Endothelial cell (in vitro differentiated cells): ENCODE results near the gene MS4A4E. TPM values are rescaled to one million over a fixed set of nuclear protein-coding genes. Genes with fewer than 3 reads are reported as not detected.

Source experiments
- DNase-seq: peaks from one replicate; pipeline ENCODE4 v3.0.0; 2021; ENCODE audit warnings: low spot score
- H3K27ac Mint-ChIP-seq: one replicate; pipeline ENCODE4 v1.8.0; 2021; ENCODE audit warnings: mixed read lengths, inconsistent platforms; ENCODE audit not compliant: unreplicated experiment
- H3K27me3 Mint-ChIP-seq: one replicate; pipeline ENCODE4 v1.8.0; 2021; ENCODE audit warnings: mild to moderate bottlenecking, moderate library complexity, mixed read lengths, inconsistent platforms; ENCODE audit not compliant: unreplicated experiment
- H3K36me3 Mint-ChIP-seq: one replicate; pipeline ENCODE4 v1.8.0; 2021; ENCODE audit warnings: mild to moderate bottlenecking, low read depth, mixed read lengths, inconsistent platforms; ENCODE audit not compliant: unreplicated experiment
- H3K4me1 Mint-ChIP-seq: one replicate; pipeline ENCODE4 v1.8.0; 2021; ENCODE audit warnings: mild to moderate bottlenecking, mixed read lengths, inconsistent platforms; ENCODE audit not compliant: unreplicated experiment
- H3K4me3 Mint-ChIP-seq: one replicate; pipeline ENCODE4 v1.8.0; 2021; ENCODE audit warnings: mild to moderate bottlenecking, mixed read lengths, inconsistent platforms; ENCODE audit not compliant: unreplicated experiment
- H3K9me3 Mint-ChIP-seq: one replicate; pipeline ENCODE4 v1.8.0; 2021; ENCODE audit warnings: mixed read lengths, inconsistent platforms; ENCODE audit not compliant: unreplicated experiment
- CTCF ChIP-seq: fragments of 200-600 bp; sonication (generic); IDR thresholded peaks from one replicate; pipeline ENCODE4 v1.5.0; 2021; ENCODE audit warnings: antibody characterized with exemption; ENCODE audit not compliant: unreplicated experiment
- total RNA-seq: library from RNA; stranded (reverse); fragmentation: NEBNext Ultra II Directional; extraction: Animal tissue kit (Norgen Biotek cat#: 25700); gene quantifications from one replicate; pipeline ENCODE4 v1.2.1, GENCODE V29; 2021; ENCODE audit not compliant: unreplicated experiment

MS4A4E gene
- total RNA-seq, 1 donor from 2014 or later = not detected

- TF ChIP-seq CTCF = no peak
- no peak for DNase-seq
- Mint-ChIP-seq H3K27ac (no peak overlapping the region), H3K4me3 (no peak overlapping the region), H3K9me3 (no peaks in the 10 kb centered on the region), H3K27me3 (peaks cover 3% of the 10 kb centered on the region), H3K36me3 (no peaks in the 10 kb centered on the region), H3K4me1 (no peaks in the 10 kb centered on the region)
Measured at GRCh38 chr11:60263402-60263801, 20.5 kb upstream of the MS4A4E start.

- Mint-ChIP-seq H3K27ac (no peak overlapping the region), H3K27me3 (peaks cover 3% of the 10 kb centered on the region), H3K4me3 (no peak overlapping the region), H3K9me3 (no peaks in the 10 kb centered on the region), H3K36me3 (no peaks in the 10 kb centered on the region), H3K4me1 (no peaks in the 10 kb centered on the region)
- DNase-seq = no peak
- no peak for TF ChIP-seq CTCF
Measured at GRCh38 chr11:60261014-60261413, 18.1 kb upstream of the MS4A4E start.

GRCh38 chr11:60257956-60258722, 15.2 kb upstream of the MS4A4E start:
- Mint-ChIP-seq H3K36me3 (peaks cover 5% of the 10 kb centered on the region), H3K4me1 (peaks cover 3% of the 10 kb centered on the region), H3K9me3 (peaks cover 5% of the 10 kb centered on the region), H3K27ac (no peak overlapping the region), H3K27me3 (peaks cover 4% of the 10 kb centered on the region), H3K4me3 (no peak overlapping the region)
- no peak for DNase-seq
- TF ChIP-seq CTCF = no peak

- H3K27ac Mint-ChIP-seq = peak overlapping the region; percentile 26
- peaks cover 5% of the 10 kb centered on the region for H3K9me3 Mint-ChIP-seq
- H3K36me3 Mint-ChIP-seq = peaks cover 5% of the 10 kb centered on the region
- H3K27me3 Mint-ChIP-seq = peaks cover 6% of the 10 kb centered on the region
- H3K4me3 Mint-ChIP-seq = no peak overlapping the region
- H3K4me1 Mint-ChIP-seq = peaks cover 26% of the 10 kb centered on the region
- no peak for DNase-seq
- no peak for TF ChIP-seq CTCF
Measured at GRCh38 chr11:60252213-60253108, 9.5 kb upstream of the MS4A4E start.
